ENCODE results near the gene PCSK5.

DNA sequence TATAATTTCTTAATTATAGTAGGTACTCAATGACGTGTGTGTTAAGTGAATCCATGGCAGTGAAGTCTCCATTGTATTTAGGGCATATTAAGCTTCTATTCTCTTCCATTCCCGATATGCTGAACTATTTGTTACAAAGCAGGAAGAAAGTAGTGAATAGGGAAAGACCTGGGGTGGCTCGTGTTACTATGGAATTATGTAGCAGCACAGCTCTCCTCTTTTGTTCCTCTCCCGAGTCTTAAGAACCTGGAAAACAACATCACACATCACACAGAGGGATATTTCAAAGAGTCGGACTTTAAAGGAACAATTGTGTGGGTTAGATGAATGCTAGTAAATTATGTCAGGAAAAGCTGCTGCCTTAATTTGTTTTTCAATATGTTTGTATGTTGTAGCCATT is 131.8 kb downstream of the PCSK5 start:
- no peak for TF ChIP-seq POLR2A (IDR thresholded peaks at IDR 0.05)
- TF ChIP-seq, protein P1, sequence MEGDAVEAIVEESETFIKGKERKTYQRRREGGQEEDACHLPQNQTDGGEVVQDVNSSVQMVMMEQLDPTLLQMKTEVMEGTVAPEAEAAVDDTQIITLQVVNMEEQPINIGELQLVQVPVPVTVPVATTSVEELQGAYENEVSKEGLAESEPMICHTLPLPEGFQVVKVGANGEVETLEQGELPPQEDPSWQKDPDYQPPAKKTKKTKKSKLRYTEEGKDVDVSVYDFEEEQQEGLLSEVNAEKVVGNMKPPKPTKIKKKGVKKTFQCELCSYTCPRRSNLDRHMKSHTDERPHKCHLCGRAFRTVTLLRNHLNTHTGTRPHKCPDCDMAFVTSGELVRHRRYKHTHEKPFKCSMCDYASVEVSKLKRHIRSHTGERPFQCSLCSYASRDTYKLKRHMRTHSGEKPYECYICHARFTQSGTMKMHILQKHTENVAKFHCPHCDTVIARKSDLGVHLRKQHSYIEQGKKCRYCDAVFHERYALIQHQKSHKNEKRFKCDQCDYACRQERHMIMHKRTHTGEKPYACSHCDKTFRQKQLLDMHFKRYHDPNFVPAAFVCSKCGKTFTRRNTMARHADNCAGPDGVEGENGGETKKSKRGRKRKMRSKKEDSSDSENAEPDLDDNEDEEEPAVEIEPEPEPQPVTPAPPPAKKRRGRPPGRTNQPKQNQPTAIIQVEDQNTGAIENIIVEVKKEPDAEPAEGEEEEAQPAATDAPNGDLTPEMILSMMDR (IDR thresholded peaks at IDR 0.05): no peak

Measured in right lobe of liver (tissue), 4 donors.